Tibial nerve (tissue), 4 donors: ENCODE measurements around the gene NTM. TPM values are rescaled to one million over a fixed set of nuclear protein-coding genes. Genes with fewer than 3 reads are reported as not detected.

Experiments used
- DNase-seq, 2 donors: peaks; one replicate each; pipeline ENCODE4 v3.0.0-alpha.2; 2019; ENCODE audit warnings: low spot score in 2 of 2
- H3K27ac ChIP-seq, 4 donors: fragments of 200-600 bp; sonication (generic) in 3 of 4; one replicate each; pipeline ENCODE4 v1.5.1; 2017 to 2019; ENCODE audit warnings: mild to moderate bottlenecking in 1 of 4
- H3K27me3 ChIP-seq, 2 donors: fragments of 200-600 bp; sonication (generic) in 1 of 2; one replicate each; pipeline versions ENCODE4 v1.5.1 to v1.6.0; 2017 to 2019
- H3K36me3 ChIP-seq, 3 donors: fragments of 200-600 bp; sonication (generic); one replicate each; pipeline ENCODE4 v1.5.1; 2018 to 2019
- H3K4me1 ChIP-seq, 4 donors: fragments of 200-600 bp; sonication (generic) in 3 of 4; one replicate each; pipeline ENCODE4 v1.5.1; 2017 to 2019
- H3K4me3 ChIP-seq, 4 donors: fragments of 200-600 bp; sonication (generic) in 3 of 4; one replicate each; pipeline ENCODE4 v1.5.1; 2017 to 2019; ENCODE audit warnings: mild to moderate bottlenecking in 1 of 4, moderate library complexity in 1 of 4
- H3K9me3 ChIP-seq, 4 donors: fragments of 200-600 bp; sonication (generic) in 3 of 4; one replicate each; pipeline ENCODE4 v1.5.1; 2017 to 2019
- CTCF ChIP-seq, 5 experiments: fragments of 200-600 bp in 3 of 5; fragments of 450-650 bp in 2 of 5; sonication (generic) in 3 of 5; IDR thresholded peaks; one replicate each; pipeline ENCODE4 v1.5.1; 2016 to 2019; ENCODE audit warnings: antibody characterized with exemption in 5 of 5, mild to moderate bottlenecking in 3 of 5, moderate library complexity in 2 of 5
- EP300 ChIP-seq, 2 donors: sonication (generic); formaldehyde crosslinking; IDR thresholded peaks; one replicate each; pipeline ENCODE4 v1.6.1; 2017; ENCODE audit warnings: antibody characterized with exemption in 2 of 2, mild to moderate bottlenecking in 1 of 2
- POLR2A ChIP-seq, 2 donors: fragments of 450-650 bp; IDR thresholded peaks; one replicate each; pipeline ENCODE4 v1.6.1; 2017; ENCODE audit warnings: antibody characterized with exemption in 2 of 2, mild to moderate bottlenecking in 2 of 2, moderate library complexity in 2 of 2
- WGBS, 2 donors: methylation state at CpG; one replicate each; pipeline ENCODE4 v1.1.5; 2018; 5-methylcytosine and 5-hydroxymethylcytosine counted together
- total RNA-seq, 4 donors: library from RNA; depleted of rRNA; stranded (reverse); fragments of >200 nt; gene quantifications; one replicate each; pipeline ENCODE4 v1.1.0, GENCODE V29; 2016

Gene NTM
- total RNA-seq, 4 donors from 2014 or later: 3.7 to 11.4 (median 10.8) TPM

DNA sequence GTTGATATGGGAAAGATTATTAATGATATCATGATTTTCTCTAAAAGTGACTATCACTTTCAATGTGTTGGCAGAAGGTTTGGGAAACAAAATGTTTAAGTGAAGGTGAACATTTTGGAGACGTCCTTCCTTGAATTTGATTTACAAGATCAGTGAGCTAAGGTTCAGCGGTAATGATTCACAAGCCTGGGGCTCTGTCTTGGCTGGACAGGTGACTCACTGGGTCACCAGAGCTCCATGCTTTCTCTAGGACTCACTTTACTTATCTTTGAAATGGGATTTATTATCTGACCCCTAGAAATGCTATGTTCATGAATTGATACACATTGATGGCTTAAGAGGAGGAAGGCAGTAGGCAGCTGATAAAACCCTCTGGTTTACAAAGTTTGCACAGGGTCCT lies 437.5 kb downstream of the NTM start:
- TF ChIP-seq EP300 (IDR thresholded peaks at IDR 0.05): no peak
- no peak for TF ChIP-seq POLR2A (IDR thresholded peaks at IDR 0.05)
- TF ChIP-seq CTCF (IDR thresholded peaks at IDR 0.05): no peak
- DNase-seq: no peak
- no peaks in the 10 kb centered on the region for H3K27me3 ChIP-seq
- no peaks in the 10 kb centered on the region for H3K9me3 ChIP-seq
- no peak overlapping the region for H3K27ac ChIP-seq
- no peaks in the 10 kb centered on the region for H3K36me3 ChIP-seq
- H3K4me1 ChIP-seq: no peaks in the 10 kb centered on the region
- 84 to 88% methylated on average over 2 of the region's 2 CpGs for WGBS, 2 donors
- no peak overlapping the region for H3K4me3 ChIP-seq

DNA sequence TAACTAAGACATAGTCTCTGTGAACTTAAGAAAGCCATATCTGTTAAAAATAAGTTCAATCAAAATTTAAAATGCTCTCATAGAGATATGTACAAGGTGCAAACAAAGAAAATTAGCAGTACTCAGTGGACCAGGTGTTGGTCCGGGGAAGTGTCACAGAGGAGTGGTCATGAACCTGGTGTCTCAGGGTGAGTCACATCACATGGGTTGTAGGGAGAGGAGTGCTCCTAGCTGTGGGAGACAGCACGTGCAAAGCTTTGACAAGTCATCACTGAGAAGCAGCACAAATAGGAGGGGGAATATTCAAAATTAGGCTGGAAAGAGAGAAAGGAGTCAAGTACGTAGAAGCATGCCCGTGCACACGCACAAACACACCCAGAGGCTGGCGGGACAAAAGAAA lies 438.1 kb downstream of the NTM start:
- H3K27ac ChIP-seq: no peak overlapping the region
- DNase-seq: no peak
- no peaks in the 10 kb centered on the region for H3K9me3 ChIP-seq
- no peaks in the 10 kb centered on the region for H3K27me3 ChIP-seq
- H3K4me1 ChIP-seq: no peaks in the 10 kb centered on the region
- TF ChIP-seq POLR2A (IDR thresholded peaks at IDR 0.05) (no peak), EP300 (IDR thresholded peaks at IDR 0.05) (no peak), CTCF (IDR thresholded peaks at IDR 0.05) (no peak)
- H3K4me3 ChIP-seq: no peak overlapping the region
- H3K36me3 ChIP-seq: no peaks in the 10 kb centered on the region
- 78 to 82% methylated on average over 6 of the region's 6 CpGs for WGBS, 2 donors

DNA sequence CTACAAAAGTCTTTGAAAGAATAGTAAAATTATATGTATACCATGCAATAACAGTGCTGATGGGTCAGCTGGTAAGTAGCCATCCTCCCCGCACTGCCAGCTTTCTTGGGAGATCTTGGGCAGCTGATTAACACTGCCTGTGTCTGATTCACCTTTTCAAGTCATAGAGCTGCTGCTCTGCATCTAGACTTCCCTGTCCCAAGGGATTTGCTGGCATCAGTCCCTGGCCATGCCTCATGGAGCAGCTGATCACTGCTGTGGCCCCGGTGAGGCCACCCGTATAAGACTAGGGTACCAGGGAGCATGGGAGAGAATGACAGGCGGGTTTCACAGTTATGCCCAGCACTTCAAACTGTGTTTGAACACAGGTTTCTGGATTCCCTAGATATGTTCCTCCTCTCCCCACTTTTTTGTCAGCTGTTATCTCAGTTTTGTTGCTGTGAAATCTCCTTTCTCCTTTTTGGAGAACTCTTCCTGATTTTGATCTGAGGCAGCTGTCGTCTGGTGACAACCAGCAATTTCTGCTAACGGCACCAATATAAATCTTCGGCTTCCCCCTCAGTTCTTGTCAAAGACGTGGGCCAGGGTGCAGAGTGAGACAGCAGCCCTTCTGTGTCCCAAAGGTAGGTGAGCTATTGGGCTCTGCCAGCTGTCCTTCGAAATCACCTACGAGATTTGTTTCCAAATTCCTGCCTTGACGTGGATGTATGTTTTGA lies 438.9 kb downstream of the NTM start:
- no peaks in the 10 kb centered on the region for H3K27me3 ChIP-seq

GRCh38 chr11:131810541-131810940 lies 440.1 kb downstream of the NTM start:
- H3K36me3 ChIP-seq: no peaks in the 10 kb centered on the region
- no peaks in the 10 kb centered on the region for H3K9me3 ChIP-seq
- no peak overlapping the region for H3K4me3 ChIP-seq
- H3K27me3 ChIP-seq: no peaks in the 10 kb centered on the region
- no peak for DNase-seq
- 68 to 70% methylated on average over 3 of the region's 3 CpGs for WGBS, 2 donors
- H3K27ac ChIP-seq: no peak overlapping the region
- no peaks in the 10 kb centered on the region for H3K4me1 ChIP-seq
- no peak for TF ChIP-seq POLR2A (IDR thresholded peaks at IDR 0.05)
- TF ChIP-seq CTCF (IDR thresholded peaks at IDR 0.05): no peak
- TF ChIP-seq EP300 (IDR thresholded peaks at IDR 0.05): no peak

More for the DNA sequence above, 438.9 kb downstream of the NTM start:
- Histone ChIP-seq H3K4me3 (no peak overlapping the region), H3K27ac (no peak overlapping the region), H3K4me1 (no peaks in the 10 kb centered on the region), H3K9me3 (no peaks in the 10 kb centered on the region), H3K36me3 (no peaks in the 10 kb centered on the region)
- 61 to 63% methylated on average over 10 to 11 of the region's 11 CpGs for WGBS, 2 donors
- no peak for DNase-seq
- no peak for TF ChIP-seq EP300 (IDR thresholded peaks at IDR 0.05)
- TF ChIP-seq POLR2A (IDR thresholded peaks at IDR 0.05): no peak
- no peak for TF ChIP-seq CTCF (IDR thresholded peaks at IDR 0.05)

- Histone ChIP-seq H3K9me3 (no peaks in the 10 kb centered on the region), H3K27ac (no peak overlapping the region), H3K4me1 (no peaks in the 10 kb centered on the region), H3K4me3 (no peak overlapping the region), H3K27me3 (no peaks in the 10 kb centered on the region), H3K36me3 (no peaks in the 10 kb centered on the region)
- no peak for DNase-seq
- 74 to 78% methylated on average over 3 of the region's 3 CpGs for WGBS, 2 donors
- TF ChIP-seq EP300 (IDR thresholded peaks at IDR 0.05): no peak
- TF ChIP-seq CTCF (IDR thresholded peaks at IDR 0.05): no peak
- no peak for TF ChIP-seq POLR2A (IDR thresholded peaks at IDR 0.05)
Measured at GRCh38 chr11:131811383-131811782, 441.0 kb downstream of the NTM start.
